Stimulated activated naive CD4-positive, alpha-beta T cell (primary cell): Measurements from ENCODE around the gene SIGLEC6.

Experiments used
- DNase-seq, 6 experiments: peaks; one replicate each; lab custom pipeline; 2025; lab: John Stamatoyannopoulos, UW

The SIGLEC6 gene

DNA sequence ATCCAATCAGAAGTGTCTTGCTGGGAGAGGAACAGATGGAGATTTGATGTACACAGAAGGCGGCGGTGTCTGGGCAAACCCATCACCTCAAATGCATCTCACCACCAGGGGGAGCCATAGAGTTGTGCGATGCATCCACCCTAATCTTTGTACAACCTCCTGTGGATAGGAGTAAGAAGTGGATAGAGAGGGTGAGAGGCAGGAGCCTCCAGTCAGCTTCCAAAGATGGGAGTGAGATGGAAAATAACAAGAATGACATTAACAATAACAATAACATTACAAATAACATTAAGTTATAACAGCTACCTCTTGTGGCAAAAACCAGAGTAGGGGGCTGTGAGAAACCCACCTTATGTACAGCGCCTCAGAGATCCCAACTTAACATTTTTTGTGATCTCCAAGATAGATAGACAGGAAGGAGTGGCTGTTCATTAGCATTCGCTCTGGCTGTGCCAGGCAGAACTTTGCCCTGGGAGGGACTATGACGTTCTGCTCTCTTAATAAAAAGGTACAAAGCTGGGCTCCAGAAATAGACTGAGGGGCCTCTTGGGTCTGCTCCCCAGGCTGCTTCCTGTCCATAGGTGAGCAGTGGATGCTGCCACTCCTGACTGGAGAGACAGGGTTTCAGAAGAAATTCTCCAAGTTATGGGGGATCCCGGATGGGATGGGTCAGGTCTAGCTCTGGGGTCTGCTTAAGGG lies 58.3 kb downstream of the SIGLEC6 start:
- DNase-seq: peak; percentile 8 to 81 (median 64)

DNA sequence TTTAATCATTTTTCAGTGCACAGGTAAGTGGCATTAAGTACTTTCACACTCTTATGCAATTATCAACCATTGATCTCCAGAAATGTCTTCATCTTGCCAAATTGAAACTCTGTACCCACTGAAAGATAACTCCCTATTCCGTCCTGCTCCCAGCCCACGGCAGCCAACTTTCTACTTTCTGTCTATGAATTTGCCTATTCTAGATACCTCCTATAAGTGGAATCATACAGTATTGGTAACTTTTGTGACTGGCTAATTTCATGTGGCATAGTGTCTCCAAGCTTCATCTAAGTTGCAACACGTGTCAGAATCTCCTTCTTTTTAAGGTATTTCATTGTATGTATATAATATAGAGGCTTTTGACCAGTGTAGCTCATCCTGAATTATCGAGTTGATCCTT lies 58.9 kb downstream of the SIGLEC6 start:
- no peak for DNase-seq

DNA sequence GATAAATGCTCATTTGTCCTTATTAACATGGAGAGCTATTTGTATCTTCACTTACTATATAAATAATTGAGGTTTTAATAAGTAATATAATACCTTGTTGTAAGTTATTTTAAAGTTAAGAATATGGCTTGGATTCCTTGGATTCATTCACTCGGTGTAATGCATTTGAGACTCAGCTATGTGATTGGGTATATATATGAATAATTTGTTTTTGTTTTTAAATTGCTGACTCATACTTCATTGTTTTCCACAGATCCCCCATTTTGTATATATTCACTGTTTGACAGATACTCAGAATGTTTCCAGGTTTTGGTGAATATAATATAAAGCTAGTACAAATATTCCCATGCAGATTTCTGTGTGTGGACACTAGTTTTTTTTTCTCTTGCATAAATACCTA lies 59.9 kb downstream of the SIGLEC6 start:
- no peak for DNase-seq

DNA sequence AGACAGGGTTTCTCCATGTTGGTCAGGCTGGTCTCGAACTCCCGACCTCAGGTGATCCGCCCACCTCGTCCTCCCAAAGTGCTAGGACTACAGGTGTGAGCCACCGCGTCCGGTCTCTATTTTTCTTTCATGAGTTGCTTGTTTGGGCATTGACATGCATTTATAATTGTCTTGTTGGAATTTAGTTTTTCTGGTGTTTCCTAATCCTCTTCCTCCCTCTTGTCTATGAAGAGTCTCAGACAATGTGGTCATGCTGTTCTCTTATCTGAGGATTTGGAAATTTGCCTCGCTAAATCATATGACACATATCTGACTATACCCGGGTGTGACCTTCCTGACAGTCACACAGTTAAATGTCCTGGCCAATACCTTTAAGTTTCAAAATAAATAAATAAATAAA lies 60.5 kb downstream of the SIGLEC6 start:
- no peak for DNase-seq

DNA sequence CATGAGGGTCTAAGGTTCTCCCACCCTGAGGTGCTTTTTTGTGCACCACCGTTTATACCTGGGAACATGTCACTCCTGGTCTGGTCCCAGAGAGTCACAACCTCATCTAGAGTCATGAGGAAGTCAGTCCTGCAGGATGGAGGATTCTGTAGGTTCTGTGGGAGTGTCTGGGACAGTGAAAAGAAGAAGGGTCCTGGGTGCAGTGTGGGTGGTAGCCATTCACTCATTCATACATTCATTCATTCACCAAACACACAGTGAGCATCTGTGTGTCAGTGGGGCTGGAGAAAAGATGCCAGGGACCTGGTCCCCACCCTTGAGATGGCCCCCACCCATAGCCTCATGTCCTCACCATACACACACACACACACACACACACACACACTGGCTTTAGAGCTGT lies 61.8 kb downstream of the SIGLEC6 start:
- no peak for DNase-seq

DNA sequence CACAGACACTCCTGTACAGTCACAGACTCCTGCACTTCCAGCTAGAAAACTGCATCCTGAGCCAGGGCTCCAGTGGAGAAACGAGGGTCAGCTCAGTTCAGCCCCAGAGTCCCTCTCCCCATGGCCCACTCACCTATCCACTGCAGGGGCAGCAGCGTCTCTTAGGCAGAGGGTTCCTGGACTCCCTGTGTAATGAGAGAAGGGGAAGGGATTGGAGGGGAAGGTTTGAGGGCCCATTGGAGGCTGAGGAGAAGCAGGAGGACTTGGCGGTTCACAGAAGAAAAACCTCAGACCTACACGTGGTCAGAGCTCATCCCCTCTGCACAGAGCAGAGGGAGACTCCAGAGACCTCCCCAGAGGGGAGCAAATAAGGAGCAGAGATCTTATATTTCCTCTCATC lies 62.3 kb downstream of the SIGLEC6 start:
- no peak for DNase-seq

DNA sequence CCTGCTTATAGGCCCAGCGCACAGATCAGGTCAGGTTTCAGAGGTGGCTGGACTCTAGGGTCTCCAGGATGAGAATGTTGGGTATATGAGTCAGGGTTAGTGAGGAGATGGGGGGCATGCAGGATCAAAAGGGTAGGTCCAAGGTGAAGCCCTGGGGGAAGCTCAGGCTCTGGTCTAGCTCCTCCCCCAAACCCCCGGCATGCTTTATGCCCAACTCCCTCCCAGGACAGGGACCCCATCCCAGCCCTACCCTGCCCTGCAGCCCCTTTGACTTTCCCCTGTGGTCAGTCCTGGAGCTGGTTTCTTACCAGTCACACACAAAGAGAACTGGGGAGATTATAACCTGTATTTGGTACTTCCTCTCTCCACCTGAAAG lies 62.9 kb downstream of the SIGLEC6 start:
- DNase-seq: no peak

DNA sequence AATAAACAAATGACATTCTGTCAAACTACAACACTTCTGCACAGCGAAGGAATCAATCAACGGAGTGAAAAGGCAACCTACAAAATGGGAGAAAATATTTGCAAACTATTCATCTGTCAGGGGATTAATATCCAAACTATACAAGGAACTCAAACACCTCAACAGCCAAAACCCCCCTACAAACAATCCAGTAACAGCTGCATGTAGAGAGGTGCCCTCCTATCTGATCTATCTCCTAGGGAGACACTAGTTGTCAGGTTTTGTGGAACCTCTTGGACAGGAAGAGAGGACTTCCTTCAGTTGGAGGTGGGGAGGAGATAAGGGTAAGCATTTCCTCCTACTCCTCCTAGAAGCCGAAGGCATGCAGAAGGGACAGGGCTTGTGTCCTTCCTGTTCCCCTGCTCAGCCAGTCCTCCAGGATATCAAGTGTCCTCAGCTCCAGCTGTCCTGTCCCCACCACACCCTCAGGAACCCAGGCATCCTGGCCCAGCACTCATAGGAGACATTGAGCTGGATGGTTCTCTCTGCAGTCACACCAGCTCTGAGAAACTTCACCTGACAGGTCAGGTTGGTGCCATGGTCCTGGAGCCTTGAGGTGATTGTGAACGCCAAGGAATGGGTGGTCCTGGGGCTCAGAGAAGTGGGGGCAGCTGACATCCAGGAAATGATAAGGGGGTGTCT lies 63.5 kb downstream of the SIGLEC6 start:
- DNase-seq: no peak
